MCF 10A (cell line): ENCODE data around the gene FAT2. TPM values are rescaled to one million over a fixed set of nuclear protein-coding genes. Genes with fewer than 3 reads are reported as not detected.
A peak's percentile ranks its signal among the peaks of the same experiment; 100 is the strongest.

Source experiments
- BruUV-seq: library from RNA; stranded (reverse); fragments of 400-500 nt; replicated peaks from 2 replicates; lab custom pipeline; 2021; lab: Mats Ljungman, UMichigan
- CTCF ChIA-PET: fragments of 300-600 bp; sonication (Branson Sonifier 250); formaldehyde crosslinking; extraction: SDS; loops from one replicate; lab custom pipeline; 2021; ENCODE audit warnings: antibody characterized with exemption, inconsistent platforms; lab: Yijun Ruan, JAX
- POLR2A ChIA-PET: fragments of 300-600, 350-650 bp; sonication (Branson Sonifier 250); formaldehyde crosslinking; extraction: SDS; loops from one replicate; lab custom pipeline; 2020; ENCODE audit warnings: antibody characterized with exemption, inconsistent platforms; lab: Yijun Ruan, JAX
- DNase-seq: peaks from one replicate; pipeline ENCODE4 v3.0.0-alpha.2; 2018; ENCODE audit not compliant: unreplicated experiment
- H3K27ac Mint-ChIP-seq: one replicate; pipeline ENCODE4 v1.8.0; 2022; ENCODE audit warnings: mild to moderate bottlenecking, low read depth, mixed read lengths; ENCODE audit not compliant: unreplicated experiment
- H3K27me3 Mint-ChIP-seq: one replicate; pipeline ENCODE4 v1.8.0; 2022; ENCODE audit warnings: mixed read lengths; ENCODE audit not compliant: insufficient read depth, unreplicated experiment
- H3K36me3 Mint-ChIP-seq: one replicate; pipeline ENCODE4 v1.8.0; 2022; ENCODE audit warnings: mild to moderate bottlenecking, moderate library complexity, mixed read lengths; ENCODE audit not compliant: insufficient read depth, unreplicated experiment
- H3K4me1 Mint-ChIP-seq: one replicate; pipeline ENCODE4 v1.8.0; 2022; ENCODE audit warnings: mixed read lengths; ENCODE audit not compliant: insufficient read depth, unreplicated experiment
- H3K4me3 Mint-ChIP-seq: one replicate; pipeline ENCODE4 v1.8.0; 2022; ENCODE audit warnings: mild to moderate bottlenecking, moderate library complexity, mixed read lengths; ENCODE audit not compliant: unreplicated experiment
- H3K9me3 Mint-ChIP-seq: one replicate; pipeline ENCODE4 v1.8.0; 2022; ENCODE audit warnings: mixed read lengths; ENCODE audit not compliant: unreplicated experiment
- intact Hi-C: fragments of 100-400 bp; cut with micrococcal nuclease; formaldehyde crosslinking; loops from 2 replicates; pipeline ENCODE4 v1.14.1; 2022
- total RNA-seq: library from RNA; stranded (reverse); gene quantifications from 2 replicates; pipeline ENCODE4 v1.2.3, GENCODE V29; 2022
- TF ChIP-seq, protein P1 (sequence below): fragments of 200-600 bp; IDR thresholded peaks from one replicate; pipeline ENCODE4 v1.8.0; 2022; ENCODE audit warnings: antibody characterized with exemption, mild to moderate bottlenecking; ENCODE audit not compliant: unreplicated experiment

Gene FAT2
- total RNA-seq, 1 experiment from 2014 or later, result 9.9 TPM

DNA sequence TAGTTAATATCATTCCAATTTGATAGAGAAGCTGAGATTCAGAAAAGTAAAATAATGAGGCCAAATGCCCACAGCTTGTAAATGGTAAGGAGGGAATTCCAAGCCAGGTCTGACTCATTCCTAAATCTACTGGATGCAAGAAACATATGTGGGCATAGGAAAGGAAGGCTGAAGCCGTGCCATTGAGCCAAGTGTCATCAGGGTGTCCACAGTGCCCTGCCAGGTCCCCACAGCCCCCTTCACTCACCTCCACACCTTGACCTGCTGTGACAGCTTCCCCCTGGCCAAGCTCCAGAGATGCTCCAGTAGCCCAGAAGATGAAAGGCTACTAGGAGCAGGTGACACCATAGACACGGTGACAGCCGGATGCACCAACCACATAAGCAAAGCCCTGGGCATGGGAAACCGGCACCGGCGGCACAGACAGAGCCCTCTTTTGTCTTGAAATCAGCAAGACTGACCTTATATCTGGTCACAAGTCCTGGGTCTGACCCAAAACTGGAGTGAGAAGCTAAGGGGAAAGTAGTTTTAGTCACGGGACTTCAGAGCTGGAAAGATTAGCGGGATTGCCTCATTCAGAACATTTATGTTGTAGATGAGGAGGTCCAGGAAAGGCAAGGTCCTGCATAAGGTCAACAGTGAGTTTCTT lies 20.1 kb upstream of the FAT2 start:
- Mint-ChIP-seq H3K4me1 (peaks cover 41% of the 10 kb centered on the region), H3K27me3 (no peaks in the 10 kb centered on the region), H3K27ac (no peak overlapping the region), H3K4me3 (no peak overlapping the region), H3K36me3 (no peaks in the 10 kb centered on the region), H3K9me3 (no peaks in the 10 kb centered on the region)
- intact Hi-C loops, result no loop called here
- ChIA-PET POLR2A (interaction anchor here (0.6 to 22.5 kb wide), 8 partner anchors 9 to 158 kb away, joined by 3 to 535 read pairs (median 57); partner anchors contain the start of gene FAT2), CTCF (interaction anchor here (0.7 to 18.4 kb wide), 9 partner anchors 10 to 226 kb away, joined by 3 to 174 read pairs (median 4); partner anchors contain the start of gene SLC36A1)
- peak; percentile 47 for DNase-seq
- no TSS peak for BruUV-seq
- TF ChIP-seq, protein P1, sequence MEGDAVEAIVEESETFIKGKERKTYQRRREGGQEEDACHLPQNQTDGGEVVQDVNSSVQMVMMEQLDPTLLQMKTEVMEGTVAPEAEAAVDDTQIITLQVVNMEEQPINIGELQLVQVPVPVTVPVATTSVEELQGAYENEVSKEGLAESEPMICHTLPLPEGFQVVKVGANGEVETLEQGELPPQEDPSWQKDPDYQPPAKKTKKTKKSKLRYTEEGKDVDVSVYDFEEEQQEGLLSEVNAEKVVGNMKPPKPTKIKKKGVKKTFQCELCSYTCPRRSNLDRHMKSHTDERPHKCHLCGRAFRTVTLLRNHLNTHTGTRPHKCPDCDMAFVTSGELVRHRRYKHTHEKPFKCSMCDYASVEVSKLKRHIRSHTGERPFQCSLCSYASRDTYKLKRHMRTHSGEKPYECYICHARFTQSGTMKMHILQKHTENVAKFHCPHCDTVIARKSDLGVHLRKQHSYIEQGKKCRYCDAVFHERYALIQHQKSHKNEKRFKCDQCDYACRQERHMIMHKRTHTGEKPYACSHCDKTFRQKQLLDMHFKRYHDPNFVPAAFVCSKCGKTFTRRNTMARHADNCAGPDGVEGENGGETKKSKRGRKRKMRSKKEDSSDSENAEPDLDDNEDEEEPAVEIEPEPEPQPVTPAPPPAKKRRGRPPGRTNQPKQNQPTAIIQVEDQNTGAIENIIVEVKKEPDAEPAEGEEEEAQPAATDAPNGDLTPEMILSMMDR, result no peak

DNA sequence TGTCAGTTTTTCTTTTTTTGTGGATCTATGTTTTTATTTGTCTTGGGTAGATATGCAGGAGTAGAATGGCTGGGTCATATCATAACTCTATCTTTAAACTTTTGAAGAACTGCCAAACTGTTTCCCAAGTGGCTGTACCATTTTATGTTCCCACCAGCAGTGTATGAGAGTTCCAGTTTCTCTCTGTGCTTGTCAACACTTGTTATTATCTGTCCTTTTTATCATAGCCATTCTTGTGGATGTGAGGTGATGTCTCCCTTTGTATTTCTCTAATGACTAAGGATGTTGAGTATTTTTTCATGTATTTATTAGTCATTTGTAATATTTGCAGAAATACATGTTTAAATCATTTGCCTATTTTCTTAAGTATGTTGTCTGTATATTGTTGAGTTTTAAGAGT lies 17.4 kb upstream of the FAT2 start:
- H3K4me1 Mint-ChIP-seq, result peaks cover 18% of the 10 kb centered on the region
- no peaks in the 10 kb centered on the region for H3K36me3 Mint-ChIP-seq
- H3K4me3 Mint-ChIP-seq, result no peak overlapping the region
- intact Hi-C loops, result no loop called here
- DNase-seq, result no peak
- ChIA-PET CTCF (interaction anchor here (1.2 to 18.4 kb wide), 2 partner anchors 42 to 59 kb away, joined by 3 to 174 read pairs; no protein-coding TSS in a partner anchor), POLR2A (interaction anchor here (1.2 to 22.5 kb wide), 4 partner anchors 9 to 22 kb away, joined by 3 to 535 read pairs (median 3); partner anchors contain the start of gene FAT2)
- BruUV-seq, result no TSS peak
- no peak overlapping the region for H3K27ac Mint-ChIP-seq
- TF ChIP-seq, protein P1, result no peak
- no peaks in the 10 kb centered on the region for H3K27me3 Mint-ChIP-seq
- H3K9me3 Mint-ChIP-seq, result no peaks in the 10 kb centered on the region

DNA sequence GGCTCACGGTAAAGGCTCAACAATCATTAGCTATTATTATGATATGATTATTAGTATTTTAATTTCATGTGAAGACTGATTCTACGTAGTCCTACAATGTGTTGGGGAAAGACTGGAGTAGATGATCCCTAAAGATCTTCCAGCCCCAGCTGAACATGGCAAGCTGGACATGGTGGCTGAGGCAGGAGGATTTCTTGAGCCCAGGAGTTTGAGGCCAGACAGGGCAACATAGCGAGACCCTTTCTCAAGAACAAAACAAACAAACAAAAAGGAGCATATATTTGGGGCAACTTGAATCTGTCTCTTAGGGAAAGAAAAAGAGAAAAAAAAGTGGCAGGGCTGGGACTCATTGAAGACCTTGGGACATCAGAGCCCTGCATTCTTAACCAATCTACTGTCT lies 16.2 kb upstream of the FAT2 start:
- Mint-ChIP-seq H3K4me1 (peaks cover 16% of the 10 kb centered on the region), H3K9me3 (no peaks in the 10 kb centered on the region), H3K27ac (no peak overlapping the region), H3K27me3 (no peaks in the 10 kb centered on the region), H3K4me3 (no peak overlapping the region), H3K36me3 (no peaks in the 10 kb centered on the region)
- ChIA-PET CTCF (interaction anchor here (0.6 to 18.4 kb wide), 5 partner anchors 16 to 43 kb away, joined by 3 to 174 read pairs (median 5); partner anchors contain the start of gene FAT2), POLR2A (interaction anchor here (0.9 to 1.4 kb wide), 3 partner anchors 16 to 19 kb away, joined by 3 to 4 read pairs (median 3); partner anchors contain the start of gene FAT2)
- DNase-seq, result no peak
- BruUV-seq, result no TSS peak
- TF ChIP-seq, protein P1, result no peak
- intact Hi-C loops, result no loop called here

DNA sequence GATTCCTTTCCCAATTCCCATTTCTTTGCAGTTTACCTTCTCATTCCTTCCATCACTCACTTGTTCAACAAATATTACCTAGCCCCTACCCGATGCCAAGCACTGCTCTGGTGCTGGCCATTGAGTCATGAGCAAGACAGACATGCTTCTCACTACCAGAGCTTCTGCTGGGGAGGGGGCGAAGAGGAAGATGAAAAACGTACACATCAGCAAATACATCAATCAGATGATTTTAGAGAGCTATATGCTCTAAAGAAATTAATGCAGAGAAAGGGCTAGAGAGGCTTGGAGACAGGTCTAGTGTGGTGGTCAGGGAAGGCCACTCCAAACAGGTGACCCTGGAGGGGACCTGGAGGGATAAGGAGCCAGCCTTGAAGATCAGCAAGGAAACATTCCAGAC lies 14.4 kb upstream of the FAT2 start:
- TF ChIP-seq, protein P1, result no peak
- intact Hi-C loops, result no loop called here
- Mint-ChIP-seq H3K27ac (no peak overlapping the region), H3K4me3 (no peak overlapping the region), H3K9me3 (no peaks in the 10 kb centered on the region), H3K27me3 (no peaks in the 10 kb centered on the region), H3K36me3 (no peaks in the 10 kb centered on the region), H3K4me1 (peaks cover 11% of the 10 kb centered on the region)
- DNase-seq, result no peak
- no TSS peak for BruUV-seq
- POLR2A ChIA-PET, result interaction anchor here (0.8 to 6.5 kb wide), 4 partner anchors 12 to 32 kb away, joined by 3 to 77 read pairs (median 6); partner anchors contain the start of gene FAT2
- CTCF ChIA-PET, result interaction anchor here (0.6 to 1.5 kb wide), 2 partner anchors 33 to 1030 kb away, joined by 3 to 5 read pairs; no protein-coding TSS in a partner anchor
